ENCODE results near the gene RAB1B.
A peak's percentile ranks its signal among the peaks of the same experiment; 100 is the strongest.

RAB1B gene

DNA sequence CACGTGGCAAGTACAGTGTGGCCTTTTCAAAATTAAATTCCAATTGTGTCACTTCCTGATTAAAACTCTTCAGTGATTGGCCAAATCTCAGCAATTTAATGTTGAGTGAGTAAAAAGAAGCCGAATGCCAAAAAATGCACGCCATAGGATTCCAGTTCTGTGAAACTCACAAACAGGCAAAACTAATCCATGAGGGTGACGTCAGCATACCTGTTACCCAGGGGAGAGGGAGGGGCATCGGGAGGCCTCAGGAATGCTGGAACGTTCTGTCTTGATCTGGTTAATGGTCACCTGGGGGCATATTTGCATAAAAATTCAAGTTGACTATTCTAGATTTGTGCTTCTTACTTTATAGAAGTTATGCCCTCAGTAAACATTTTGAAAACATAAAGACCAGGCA lies 39.9 kb upstream of the RAB1B start:
- H2BK5ac ChIP-seq (ENCODE audit: low read length): no peak overlapping the region
- H3K4ac ChIP-seq (ENCODE audit: low read length): no peak overlapping the region
- no peak overlapping the region for H2BK12ac ChIP-seq (ENCODE audit: low read length)
- H2BK120ac ChIP-seq (ENCODE audit: low read depth, low read length): no peak overlapping the region
- H3K4me3 ChIP-seq (ENCODE audit: low read length in 2 of 2): no peak overlapping the region
- H3K27ac ChIP-seq (replicated peaks; ENCODE audit: low read length): no peak overlapping the region
- H4K91ac ChIP-seq (ENCODE audit: low read depth, low read length, poor library complexity): no peak overlapping the region
- no peak overlapping the region for H3K23ac ChIP-seq (ENCODE audit: low read depth, low read length, poor library complexity)
- H3K18ac ChIP-seq (ENCODE audit: low read length): no peak overlapping the region
- no peaks in the 10 kb centered on the region for H3K79me1 ChIP-seq (ENCODE audit: low read depth, low read length)
- no peak for DNase-seq (ENCODE audit: low spot score)
- H2BK15ac ChIP-seq (ENCODE audit: low read length): no peak overlapping the region
- no peak overlapping the region for H2AFZ ChIP-seq (ENCODE audit: low read length)
- no peak overlapping the region for H3K9ac ChIP-seq (ENCODE audit: low read depth, low read length, poor library complexity)
- no CpG with 5 or more reads among the region's 6 CpGs for WGBS, 2 donors (ENCODE audit: extremely low coverage in 2 of 2, insufficient read length in 2 of 2, insufficient replicate concordance in 1 of 2)
- H3K14ac ChIP-seq (ENCODE audit: low read length): no peak overlapping the region
- H4K8ac ChIP-seq (ENCODE audit: low read depth, low read length): no peak overlapping the region
- H3K4me1 ChIP-seq (ENCODE audit: control insufficient read depth in 2 of 2, insufficient read depth in 1 of 2, low read depth in 1 of 2, low read length in 2 of 2): no peaks in the 10 kb centered on the region
- H3K27me3 ChIP-seq (ENCODE audit: control insufficient read depth in 3 of 3, insufficient read depth in 3 of 3, low read depth in 1 of 3, low read length in 3 of 3): no peaks in the 10 kb centered on the region
- no peaks in the 10 kb centered on the region for H3K9me3 ChIP-seq (replicated peaks in 1 of 2; ENCODE audit: control insufficient read depth in 2 of 2, insufficient read depth in 1 of 2, low read depth in 1 of 2, low read length in 2 of 2)
- H2AK5ac ChIP-seq (ENCODE audit: low read depth, low read length): no peak overlapping the region
- no peak overlapping the region for H3K4me2 ChIP-seq (ENCODE audit: insufficient read depth, low read length, poor library complexity, severe bottlenecking)
- peaks cover 6 to 47% of the 10 kb centered on the region in 2 donors for H3K36me3 ChIP-seq (replicated peaks in 1 of 2; ENCODE audit: control insufficient read depth in 2 of 2, insufficient read depth in 2 of 2, low read length in 2 of 2)

DNA sequence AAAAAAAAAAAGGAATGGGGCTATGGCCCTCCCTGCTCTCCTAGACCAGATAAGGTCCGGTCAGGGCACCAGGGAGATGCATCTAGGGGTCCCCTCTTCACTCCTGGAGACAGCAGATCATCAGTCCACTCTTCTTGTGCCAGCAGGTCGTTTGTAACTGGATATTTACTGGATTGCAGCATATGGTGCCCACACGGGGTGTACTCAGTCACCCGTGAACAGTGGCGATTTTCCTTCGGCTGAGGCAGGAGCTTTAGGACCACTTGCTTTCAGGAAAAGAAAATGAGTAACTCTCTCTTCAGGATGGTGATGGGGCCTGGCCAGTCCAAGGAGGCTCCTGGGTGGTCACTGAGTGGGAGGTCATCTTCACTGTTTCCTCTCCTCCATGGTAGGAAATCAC lies 38.3 kb upstream of the RAB1B start:
- WGBS, 2 donors (ENCODE audit: extremely low coverage in 2 of 2, insufficient read length in 2 of 2, insufficient replicate concordance in 1 of 2): no CpG with 5 or more reads among the region's 6 CpGs
- Histone ChIP-seq H2AFZ (ENCODE audit: low read length) (no peak overlapping the region), H3K9me3 (replicated peaks in 1 of 2; ENCODE audit: control insufficient read depth in 2 of 2, insufficient read depth in 1 of 2, low read depth in 1 of 2, low read length in 2 of 2) (no peaks in the 10 kb centered on the region)

DNA sequence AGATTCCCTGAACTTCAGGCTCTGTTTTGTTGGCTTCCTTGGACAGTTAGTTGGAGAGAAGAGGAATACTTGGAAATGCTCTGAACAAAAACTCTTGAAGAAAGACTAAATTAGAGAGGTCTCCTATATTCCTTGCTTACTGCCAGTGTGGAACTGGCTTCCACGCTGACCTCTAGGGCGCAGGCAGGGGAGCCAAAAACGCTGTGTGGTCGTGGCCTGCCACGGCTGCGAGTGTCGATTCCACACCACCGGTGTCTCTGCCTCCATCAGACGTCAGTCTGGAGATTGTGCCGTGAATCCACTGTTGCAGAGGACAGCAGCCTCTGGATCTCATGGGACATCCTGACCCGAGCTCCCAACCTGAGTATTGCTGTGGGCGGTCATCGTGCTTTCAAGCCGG lies 37.5 kb upstream of the RAB1B start:
- H3K14ac ChIP-seq (ENCODE audit: low read length): no peak overlapping the region
- no peak overlapping the region for H2BK12ac ChIP-seq (ENCODE audit: low read length)
- H3K27ac ChIP-seq (replicated peaks; ENCODE audit: low read length): no peak overlapping the region
- no peak overlapping the region for H3K4me3 ChIP-seq (ENCODE audit: low read length in 2 of 2)
- no peak overlapping the region for H4K91ac ChIP-seq (ENCODE audit: low read depth, low read length, poor library complexity)
- no peak overlapping the region for H3K4me2 ChIP-seq (ENCODE audit: insufficient read depth, low read length, poor library complexity, severe bottlenecking)
- no peak overlapping the region for H2BK15ac ChIP-seq (ENCODE audit: low read length)
- no peaks in the 10 kb centered on the region for H3K27me3 ChIP-seq (ENCODE audit: control insufficient read depth in 3 of 3, insufficient read depth in 3 of 3, low read depth in 1 of 3, low read length in 3 of 3)
- H2AK5ac ChIP-seq (ENCODE audit: low read depth, low read length): no peak overlapping the region
- H4K8ac ChIP-seq (ENCODE audit: low read depth, low read length): no peak overlapping the region
- H3K9ac ChIP-seq (ENCODE audit: low read depth, low read length, poor library complexity): no peak overlapping the region
- H3K4ac ChIP-seq (ENCODE audit: low read length): no peak overlapping the region
- no peak overlapping the region for H2AFZ ChIP-seq (ENCODE audit: low read length)
- H3K4me1 ChIP-seq (ENCODE audit: control insufficient read depth in 2 of 2, insufficient read depth in 1 of 2, low read depth in 1 of 2, low read length in 2 of 2): no peaks in the 10 kb centered on the region
- no peak overlapping the region for H2BK120ac ChIP-seq (ENCODE audit: low read depth, low read length)
- no CpG with 5 or more reads among the region's 14 CpGs for WGBS, 2 donors (ENCODE audit: extremely low coverage in 2 of 2, insufficient read length in 2 of 2, insufficient replicate concordance in 1 of 2)
- H3K79me1 ChIP-seq (ENCODE audit: low read depth, low read length): no peaks in the 10 kb centered on the region
- no peak overlapping the region for H3K23ac ChIP-seq (ENCODE audit: low read depth, low read length, poor library complexity)
- no peak overlapping the region for H2BK5ac ChIP-seq (ENCODE audit: low read length)
- H3K36me3 ChIP-seq (replicated peaks in 1 of 2; ENCODE audit: control insufficient read depth in 2 of 2, insufficient read depth in 2 of 2, low read length in 2 of 2): peaks cover 5 to 57% of the 10 kb centered on the region in 2 donors
- no peaks in the 10 kb centered on the region for H3K9me3 ChIP-seq (replicated peaks in 1 of 2; ENCODE audit: control insufficient read depth in 2 of 2, insufficient read depth in 1 of 2, low read depth in 1 of 2, low read length in 2 of 2)
- no peak overlapping the region for H3K18ac ChIP-seq (ENCODE audit: low read length)
- no peak for DNase-seq (ENCODE audit: low spot score)

More for the DNA sequence above, 38.3 kb upstream of the RAB1B start:
- H4K8ac ChIP-seq (ENCODE audit: low read depth, low read length): no peak overlapping the region
- H3K79me1 ChIP-seq (ENCODE audit: low read depth, low read length): no peaks in the 10 kb centered on the region
- no peaks in the 10 kb centered on the region for H3K4me1 ChIP-seq (ENCODE audit: control insufficient read depth in 2 of 2, insufficient read depth in 1 of 2, low read depth in 1 of 2, low read length in 2 of 2)
- no peak overlapping the region for H2BK15ac ChIP-seq (ENCODE audit: low read length)
- H3K4ac ChIP-seq (ENCODE audit: low read length): no peak overlapping the region
- H3K27ac ChIP-seq (replicated peaks; ENCODE audit: low read length): no peak overlapping the region
- H2BK120ac ChIP-seq (ENCODE audit: low read depth, low read length): no peak overlapping the region
- no peak overlapping the region for H4K91ac ChIP-seq (ENCODE audit: low read depth, low read length, poor library complexity)
- H3K14ac ChIP-seq (ENCODE audit: low read length): no peak overlapping the region
- no peaks in the 10 kb centered on the region for H3K27me3 ChIP-seq (ENCODE audit: control insufficient read depth in 3 of 3, insufficient read depth in 3 of 3, low read depth in 1 of 3, low read length in 3 of 3)
- no peak overlapping the region for H3K4me3 ChIP-seq (ENCODE audit: low read length in 2 of 2)
- H2AK5ac ChIP-seq (ENCODE audit: low read depth, low read length): no peak overlapping the region
- no peak overlapping the region for H3K18ac ChIP-seq (ENCODE audit: low read length)
- DNase-seq (ENCODE audit: low spot score): no peak
- peaks cover 5 to 50% of the 10 kb centered on the region in 2 donors for H3K36me3 ChIP-seq (replicated peaks in 1 of 2; ENCODE audit: control insufficient read depth in 2 of 2, insufficient read depth in 2 of 2, low read length in 2 of 2)
- H3K4me2 ChIP-seq (ENCODE audit: insufficient read depth, low read length, poor library complexity, severe bottlenecking): no peak overlapping the region
- H2BK12ac ChIP-seq (ENCODE audit: low read length): no peak overlapping the region
- no peak overlapping the region for H3K9ac ChIP-seq (ENCODE audit: low read depth, low read length, poor library complexity)
- H3K23ac ChIP-seq (ENCODE audit: low read depth, low read length, poor library complexity): no peak overlapping the region
- H2BK5ac ChIP-seq (ENCODE audit: low read length): no peak overlapping the region

DNA sequence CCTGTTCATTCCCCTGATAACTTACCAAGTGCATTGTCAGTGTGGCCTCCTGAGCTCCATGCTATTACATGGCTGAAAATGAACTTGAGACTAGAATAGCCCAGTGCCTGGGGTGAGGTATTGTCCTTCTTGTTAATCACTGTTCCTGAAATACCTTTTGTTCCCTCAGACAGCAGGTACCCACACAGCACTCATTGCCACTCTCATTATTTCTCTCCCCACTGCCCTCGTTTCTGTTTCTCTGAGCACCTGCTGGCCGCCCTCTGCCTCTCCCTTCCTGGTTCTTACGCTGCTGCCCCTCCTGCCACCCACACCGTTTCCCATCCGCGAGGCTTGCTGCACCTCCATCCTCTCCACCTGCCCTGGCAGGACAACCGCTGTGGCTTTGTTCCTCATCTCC lies 36.9 kb upstream of the RAB1B start:
- DNase-seq (ENCODE audit: low spot score): no peak
- H2AFZ ChIP-seq (ENCODE audit: low read length): no peak overlapping the region
- no peak overlapping the region for H2BK120ac ChIP-seq (ENCODE audit: low read depth, low read length)
- H3K4ac ChIP-seq (ENCODE audit: low read length): no peak overlapping the region
- H4K91ac ChIP-seq (ENCODE audit: low read depth, low read length, poor library complexity): no peak overlapping the region
- WGBS, 2 donors (ENCODE audit: extremely low coverage in 2 of 2, insufficient read length in 2 of 2, insufficient replicate concordance in 1 of 2): no CpG with 5 or more reads among the region's 7 CpGs
- no peak overlapping the region for H2AK5ac ChIP-seq (ENCODE audit: low read depth, low read length)
- H3K4me2 ChIP-seq (ENCODE audit: insufficient read depth, low read length, poor library complexity, severe bottlenecking): no peak overlapping the region
- H3K4me3 ChIP-seq (ENCODE audit: low read length in 2 of 2): peak overlapping the region in 1 of 2 donors; percentile 10
- no peak overlapping the region for H3K14ac ChIP-seq (ENCODE audit: low read length)
- no peak overlapping the region for H3K27ac ChIP-seq (replicated peaks; ENCODE audit: low read length)
- H3K79me1 ChIP-seq (ENCODE audit: low read depth, low read length): no peaks in the 10 kb centered on the region
- H3K27me3 ChIP-seq (ENCODE audit: control insufficient read depth in 3 of 3, insufficient read depth in 3 of 3, low read depth in 1 of 3, low read length in 3 of 3): no peaks in the 10 kb centered on the region
- H2BK15ac ChIP-seq (ENCODE audit: low read length): no peak overlapping the region
- H3K4me1 ChIP-seq (ENCODE audit: control insufficient read depth in 2 of 2, insufficient read depth in 1 of 2, low read depth in 1 of 2, low read length in 2 of 2): no peaks in the 10 kb centered on the region
- H3K18ac ChIP-seq (ENCODE audit: low read length): no peak overlapping the region
- H3K9ac ChIP-seq (ENCODE audit: low read depth, low read length, poor library complexity): peak overlapping the region; percentile 87
- H3K23ac ChIP-seq (ENCODE audit: low read depth, low read length, poor library complexity): peak overlapping the region; percentile 14
- no peak overlapping the region for H2BK12ac ChIP-seq (ENCODE audit: low read length)
- H4K8ac ChIP-seq (ENCODE audit: low read depth, low read length): no peak overlapping the region
- H3K36me3 ChIP-seq (replicated peaks in 1 of 2; ENCODE audit: control insufficient read depth in 2 of 2, insufficient read depth in 2 of 2, low read length in 2 of 2): peaks cover 5 to 60% of the 10 kb centered on the region in 2 donors
- H3K9me3 ChIP-seq (replicated peaks in 1 of 2; ENCODE audit: control insufficient read depth in 2 of 2, insufficient read depth in 1 of 2, low read depth in 1 of 2, low read length in 2 of 2): no peaks in the 10 kb centered on the region
- H2BK5ac ChIP-seq (ENCODE audit: low read length): no peak overlapping the region

Data from neuronal stem cell (in vitro differentiated cells).